Tibial nerve (tissue), 4 donors: ENCODE results near the gene SCAPER. TPM values are rescaled to one million over a fixed set of nuclear protein-coding genes. Genes with fewer than 3 reads are reported as not detected.

Source experiments
- DNase-seq, 2 donors: peaks; one replicate each; pipeline ENCODE4 v3.0.0-alpha.2; 2019; ENCODE audit warnings: low spot score in 2 of 2
- H3K27ac ChIP-seq, 4 donors: fragments of 200-600 bp; sonication (generic) in 3 of 4; one replicate each; pipeline ENCODE4 v1.5.1; 2017 to 2019; ENCODE audit warnings: mild to moderate bottlenecking in 1 of 4
- H3K27me3 ChIP-seq, 2 donors: fragments of 200-600 bp; sonication (generic) in 1 of 2; one replicate each; pipeline versions ENCODE4 v1.5.1 to v1.6.0; 2017 to 2019
- H3K36me3 ChIP-seq, 3 donors: fragments of 200-600 bp; sonication (generic); one replicate each; pipeline ENCODE4 v1.5.1; 2018 to 2019
- H3K4me1 ChIP-seq, 4 donors: fragments of 200-600 bp; sonication (generic) in 3 of 4; one replicate each; pipeline ENCODE4 v1.5.1; 2017 to 2019
- H3K4me3 ChIP-seq, 4 donors: fragments of 200-600 bp; sonication (generic) in 3 of 4; one replicate each; pipeline ENCODE4 v1.5.1; 2017 to 2019; ENCODE audit warnings: mild to moderate bottlenecking in 1 of 4, moderate library complexity in 1 of 4
- H3K9me3 ChIP-seq, 4 donors: fragments of 200-600 bp; sonication (generic) in 3 of 4; one replicate each; pipeline ENCODE4 v1.5.1; 2017 to 2019
- EP300 ChIP-seq, 2 donors: sonication (generic); formaldehyde crosslinking; IDR thresholded peaks; one replicate each; pipeline ENCODE4 v1.6.1; 2017; ENCODE audit warnings: antibody characterized with exemption in 2 of 2, mild to moderate bottlenecking in 1 of 2
- POLR2A ChIP-seq, 2 donors: fragments of 450-650 bp; IDR thresholded peaks; one replicate each; pipeline ENCODE4 v1.6.1; 2017; ENCODE audit warnings: antibody characterized with exemption in 2 of 2, mild to moderate bottlenecking in 2 of 2, moderate library complexity in 2 of 2
- WGBS, 2 donors: methylation state at CpG; one replicate each; pipeline ENCODE4 v1.1.5; 2018; 5-methylcytosine and 5-hydroxymethylcytosine counted together
- total RNA-seq, 4 donors: library from RNA; depleted of rRNA; stranded (reverse); fragments of >200 nt; gene quantifications; one replicate each; pipeline ENCODE4 v1.1.0, GENCODE V29; 2016
- TF ChIP-seq, protein P1 (sequence below), 5 experiments: fragments of 200-600 bp in 3 of 5; fragments of 450-650 bp in 2 of 5; sonication (generic) in 3 of 5; IDR thresholded peaks; one replicate each; pipeline ENCODE4 v1.5.1; 2016 to 2019; ENCODE audit warnings: antibody characterized with exemption in 5 of 5, mild to moderate bottlenecking in 3 of 5, moderate library complexity in 2 of 5

Gene SCAPER
- total RNA-seq, 4 donors from 2014 or later: 25.5 to 45.3 (median 37.3) TPM

DNA sequence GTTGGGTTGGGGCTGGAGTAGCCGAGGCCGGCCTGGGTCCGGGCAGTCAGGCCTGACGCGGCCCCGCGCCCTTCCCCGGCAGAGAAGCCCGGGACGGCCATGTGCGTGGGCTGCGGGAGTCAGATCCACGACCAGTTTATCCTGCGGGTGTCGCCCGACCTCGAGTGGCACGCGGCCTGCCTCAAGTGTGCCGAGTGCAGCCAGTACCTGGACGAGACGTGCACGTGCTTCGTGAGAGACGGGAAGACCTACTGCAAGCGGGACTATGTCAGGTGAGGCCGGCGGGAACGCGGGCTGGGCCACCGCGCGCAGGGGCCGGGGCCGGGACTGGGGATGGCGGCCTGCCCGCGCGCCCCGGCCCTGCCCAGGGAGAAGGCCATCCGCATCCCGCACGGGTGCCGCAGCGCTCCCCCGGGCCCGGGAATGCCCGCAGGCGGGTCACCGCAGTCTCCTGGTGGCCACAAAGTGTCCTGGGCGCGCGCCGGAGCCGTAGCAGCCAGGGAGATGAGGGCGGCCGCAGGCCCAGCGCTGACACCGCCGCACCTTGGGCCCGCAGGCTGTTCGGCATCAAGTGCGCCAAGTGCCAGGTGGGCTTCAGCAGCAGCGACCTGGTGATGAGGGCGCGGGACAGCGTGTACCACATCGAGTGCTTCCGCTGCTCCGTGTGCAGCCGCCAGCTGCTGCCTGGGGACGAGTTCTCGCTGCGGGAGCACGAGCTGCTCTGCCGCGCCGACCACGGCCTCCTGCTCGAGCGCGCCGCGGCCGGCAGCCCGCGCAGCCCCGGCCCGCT is 567.2 kb downstream of the SCAPER start:
- DNase-seq: no peak
- peaks cover 0 to 76% (median 51%) of the 10 kb centered on the region in 4 donors for H3K4me1 ChIP-seq
- peak overlapping the region in 1 of 4 donors; percentile 29 for H3K27ac ChIP-seq
- no peaks in the 10 kb centered on the region for H3K36me3 ChIP-seq
- peaks cover 16 to 100% of the 10 kb centered on the region in 2 donors for H3K27me3 ChIP-seq
- H3K9me3 ChIP-seq: no peaks in the 10 kb centered on the region
- peak overlapping the region in 2 of 4 donors; percentile 14 to 16 for H3K4me3 ChIP-seq
- TF ChIP-seq, protein P1, sequence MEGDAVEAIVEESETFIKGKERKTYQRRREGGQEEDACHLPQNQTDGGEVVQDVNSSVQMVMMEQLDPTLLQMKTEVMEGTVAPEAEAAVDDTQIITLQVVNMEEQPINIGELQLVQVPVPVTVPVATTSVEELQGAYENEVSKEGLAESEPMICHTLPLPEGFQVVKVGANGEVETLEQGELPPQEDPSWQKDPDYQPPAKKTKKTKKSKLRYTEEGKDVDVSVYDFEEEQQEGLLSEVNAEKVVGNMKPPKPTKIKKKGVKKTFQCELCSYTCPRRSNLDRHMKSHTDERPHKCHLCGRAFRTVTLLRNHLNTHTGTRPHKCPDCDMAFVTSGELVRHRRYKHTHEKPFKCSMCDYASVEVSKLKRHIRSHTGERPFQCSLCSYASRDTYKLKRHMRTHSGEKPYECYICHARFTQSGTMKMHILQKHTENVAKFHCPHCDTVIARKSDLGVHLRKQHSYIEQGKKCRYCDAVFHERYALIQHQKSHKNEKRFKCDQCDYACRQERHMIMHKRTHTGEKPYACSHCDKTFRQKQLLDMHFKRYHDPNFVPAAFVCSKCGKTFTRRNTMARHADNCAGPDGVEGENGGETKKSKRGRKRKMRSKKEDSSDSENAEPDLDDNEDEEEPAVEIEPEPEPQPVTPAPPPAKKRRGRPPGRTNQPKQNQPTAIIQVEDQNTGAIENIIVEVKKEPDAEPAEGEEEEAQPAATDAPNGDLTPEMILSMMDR (IDR thresholded peaks at IDR 0.05): no peak
- TF ChIP-seq POLR2A (IDR thresholded peaks at IDR 0.05): no peak
- TF ChIP-seq EP300 (IDR thresholded peaks at IDR 0.05): no peak
- 3 to 7% methylated on average over 33 to 40 of the region's 89 CpGs for WGBS, 2 donors

DNA sequence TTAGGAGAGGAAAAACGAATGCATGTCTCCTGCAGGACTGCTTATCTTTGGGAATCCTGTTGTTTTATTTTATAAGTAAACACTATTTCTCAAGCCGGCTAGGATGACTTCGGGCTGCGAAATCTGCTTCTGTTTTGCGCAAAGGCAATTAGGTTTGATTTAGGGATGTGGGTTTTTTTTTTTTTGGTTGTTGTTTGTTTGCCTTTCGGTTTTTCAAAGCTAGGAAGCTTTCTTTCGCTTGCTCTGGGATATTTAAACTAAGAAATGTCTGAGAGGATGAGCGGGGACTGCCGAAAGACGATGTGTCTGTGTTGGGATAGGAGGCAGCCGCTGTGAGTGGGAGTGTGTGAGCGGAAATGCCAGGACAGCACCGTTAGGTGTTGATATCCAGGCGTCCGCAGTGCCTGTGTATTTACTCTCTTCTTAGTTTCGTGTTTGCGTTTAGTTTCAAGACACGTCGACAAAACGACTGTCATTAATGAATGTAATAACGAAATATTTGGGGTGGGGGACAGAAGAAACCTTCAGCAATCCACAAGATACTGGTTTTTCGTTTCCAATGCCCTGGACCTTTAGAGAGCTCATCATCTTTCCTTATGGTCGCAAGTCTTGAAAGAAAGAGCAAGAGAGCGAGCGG is 568.0 kb downstream of the SCAPER start:
- WGBS, 2 donors: 10% methylated on average over 25 of the region's 25 CpGs
- Histone ChIP-seq H3K4me3 (peak overlapping the region in 1 of 4 donors; percentile 16), H3K9me3 (no peaks in the 10 kb centered on the region), H3K36me3 (no peaks in the 10 kb centered on the region), H3K27me3 (peaks cover 16 to 100% of the 10 kb centered on the region in 2 donors), H3K4me1 (peaks cover 0 to 69% (median 44%) of the 10 kb centered on the region in 4 donors), H3K27ac (peak overlapping the region in 1 of 4 donors; percentile 29)
- DNase-seq: no peak
- TF ChIP-seq EP300 (IDR thresholded peaks at IDR 0.05) (peak in 1 of 2 donors; percentile 52), POLR2A (IDR thresholded peaks at IDR 0.05) (no peak)

DNA sequence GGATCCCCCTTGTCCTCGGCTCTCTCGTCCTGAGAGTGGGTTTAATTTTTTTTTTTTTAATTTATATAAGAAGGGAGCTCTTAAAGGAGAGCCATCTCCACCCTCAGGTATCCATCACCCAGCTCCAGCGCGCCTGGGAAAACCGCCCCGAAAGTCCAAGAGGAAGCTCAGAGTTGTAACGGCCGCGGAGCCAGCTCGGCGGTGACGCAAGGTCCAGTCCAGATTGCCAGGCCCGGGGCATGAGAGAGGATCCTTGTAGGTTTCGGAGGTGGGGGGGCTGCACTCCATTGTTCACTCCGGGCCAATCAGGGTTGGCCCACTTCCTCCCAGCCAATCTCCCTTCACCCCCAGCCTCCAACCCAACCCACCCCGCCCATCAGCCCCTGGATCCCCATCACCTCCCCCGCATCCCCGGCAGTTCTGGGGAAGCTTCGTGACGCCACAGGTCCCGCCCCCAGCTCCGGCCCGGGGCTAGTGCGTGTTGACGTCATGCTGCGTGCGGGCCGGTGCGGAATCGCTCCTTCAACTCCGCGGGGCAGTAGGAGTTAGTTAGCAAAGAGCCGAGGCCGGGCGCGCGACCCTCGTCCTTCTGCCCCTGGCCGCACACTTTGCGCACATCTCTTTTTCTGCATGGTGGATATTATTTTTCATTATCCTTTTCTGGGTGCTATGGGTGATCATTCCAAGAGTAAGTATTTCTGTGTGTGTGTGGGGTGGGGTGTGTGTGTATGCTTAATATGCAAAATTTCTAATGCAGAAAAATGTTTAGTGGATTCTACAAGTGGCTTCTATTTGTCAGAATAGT is 568.7 kb downstream of the SCAPER start, which contains the start of gene ISL2:
TSS of gene ISL2 (plus strand) at position 520 of the 805 bp plus-strand sequence. CDS start at position 631, 111 bp downstream.
- WGBS, 2 donors: 4 to 6% methylated on average over 35 to 40 of the region's 40 CpGs
- Histone ChIP-seq H3K27ac (peak within 1 kb of the TSS in 1 of 4 donors; percentile 29), H3K27me3 (peaks cover 16 to 93% of the 10 kb centered on the region in 2 donors), H3K36me3 (no peaks in the 10 kb centered on the region), H3K4me1 (peaks cover 0 to 62% (median 39%) of the 10 kb centered on the region in 4 donors), H3K4me3 (peak within 1 kb of the TSS in 2 of 4 donors; percentile 4 to 16), H3K9me3 (no peaks in the 10 kb centered on the region)
- TF ChIP-seq EP300 (IDR thresholded peaks at IDR 0.05): no peak
- no peak for TF ChIP-seq POLR2A (IDR thresholded peaks at IDR 0.05)
- TF ChIP-seq, protein P1 (IDR thresholded peaks at IDR 0.05): no peak
- DNase-seq: no peak

DNA sequence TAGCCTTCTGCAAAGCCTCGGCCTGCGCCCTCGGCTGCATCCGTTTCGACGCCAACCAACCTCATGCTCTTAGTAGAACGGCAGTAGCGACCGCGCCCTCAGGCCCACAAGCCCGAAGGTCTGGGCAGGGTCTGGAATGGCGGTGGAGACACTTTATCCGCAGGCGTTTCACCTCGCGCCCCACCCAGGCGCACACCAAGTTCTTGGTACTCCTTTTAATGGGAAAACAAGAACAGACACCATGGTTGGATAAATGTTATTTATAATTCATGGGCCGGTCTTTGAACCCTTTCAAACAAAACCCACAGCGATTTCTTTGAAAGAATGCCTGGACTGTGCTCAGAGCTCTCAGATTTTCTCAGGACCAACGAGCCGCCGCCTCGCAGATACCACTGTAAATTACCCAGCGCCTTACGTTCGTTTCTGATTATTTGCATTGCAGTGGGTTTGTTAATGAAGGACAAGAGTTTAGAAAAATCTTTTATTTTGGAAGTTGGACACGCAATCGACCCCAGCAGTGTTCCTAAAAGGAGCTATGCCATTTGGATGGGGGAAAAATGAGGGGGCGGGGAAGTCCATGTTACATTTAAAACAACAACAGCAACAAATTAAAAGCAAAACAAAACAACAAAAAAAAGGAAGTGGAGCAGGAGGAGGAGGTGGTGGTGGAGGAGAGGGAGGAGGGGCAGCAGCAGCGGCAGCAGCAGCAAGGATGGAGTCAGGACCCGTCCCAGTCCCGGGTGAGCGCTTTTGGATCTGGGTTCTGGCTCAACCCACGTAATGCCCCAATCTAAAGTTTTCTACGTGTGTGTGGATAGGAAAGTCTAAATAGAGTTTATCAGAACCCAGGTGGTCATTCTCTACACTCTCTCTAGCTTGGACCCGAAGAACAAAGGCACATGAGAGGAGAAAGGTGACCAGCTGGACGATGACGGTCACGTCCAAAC is 569.6 kb downstream of the SCAPER start:
- peak overlapping the region in 1 of 4 donors; percentile 16 for H3K4me3 ChIP-seq
- H3K36me3 ChIP-seq: no peaks in the 10 kb centered on the region
- 10% methylated on average over 39 of the region's 39 CpGs for WGBS, 2 donors
- no peak overlapping the region for H3K27ac ChIP-seq
- TF ChIP-seq, protein P1 (IDR thresholded peaks at IDR 0.05): no peak
- TF ChIP-seq POLR2A (IDR thresholded peaks at IDR 0.05) (no peak), EP300 (IDR thresholded peaks at IDR 0.05) (peak in 1 of 2 donors; percentile 4)
- no peaks in the 10 kb centered on the region for H3K9me3 ChIP-seq
- DNase-seq: no peak
- H3K4me1 ChIP-seq: peaks cover 0 to 53% (median 31%) of the 10 kb centered on the region in 4 donors
- peaks cover 16 to 90% of the 10 kb centered on the region in 2 donors for H3K27me3 ChIP-seq
